ENCODE results near the gene VMO1. TPM values are rescaled to one million over a fixed set of nuclear protein-coding genes. Genes with fewer than 3 reads are reported as not detected.
A peak's percentile ranks its signal among the peaks of the same experiment; 100 is the strongest.

The VMO1 gene
- total and polyA plus RNA-seq, 9 of the 15 experiments (the other 6 are each of a cell fraction or from before 2014, with no cell fraction given) = 0.31 TPM; not detected in 8

DNA sequence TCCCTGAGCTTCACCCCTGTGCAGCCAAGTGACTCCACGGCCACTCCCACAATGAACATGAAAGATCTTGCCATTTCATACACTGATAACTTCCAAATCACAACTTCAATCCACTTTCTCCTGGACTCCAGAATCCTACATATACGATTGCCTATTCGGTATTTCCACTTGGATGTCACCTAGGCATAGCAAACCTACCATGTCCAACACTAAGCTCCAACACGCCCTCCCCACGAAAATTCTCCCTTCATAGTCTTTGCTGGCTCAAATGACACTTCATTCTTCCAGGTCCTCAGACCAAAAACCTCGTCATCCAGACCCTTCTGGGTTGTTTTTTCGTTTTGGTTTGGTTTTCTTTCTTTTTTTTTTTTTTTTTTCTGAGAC is 4.5 kb upstream of the VMO1 start:
- in situ Hi-C loops (cut with MboI) = no loop called here
- ChIA-PET CTCF (ENCODE audit: low intra/inter-chr PET ratio) (interaction anchor here (0.7 to 2.9 kb wide), 2 partner anchors 59 to 81 kb away, joined by 4 to 13 read pairs; partner anchors contain the start of genes ARRB2 and MED11), POLR2A (interaction anchor here (0.9 to 1.5 kb wide), 4 partner anchors 8 to 81 kb away, joined by 3 to 7 read pairs (median 4); partner anchors contain the start of gene ARRB2)
- H3K9me3 ChIP-seq (replicated peaks; ENCODE audit: control insufficient read depth, insufficient read depth, low read depth, low read length) = no peaks in the 10 kb centered on the region
- no peak for DNase-seq (ENCODE audit: extremely low read depth in 1 of 4, low spot score in 3 of 4)
- peak overlapping the region; percentile 86 for H3K4me2 ChIP-seq (ENCODE audit: insufficient read depth, low read length)
- no peak for ATAC-seq
- H3K36me3 ChIP-seq (ENCODE audit: control insufficient read depth, insufficient read depth, low read length) = no peaks in the 10 kb centered on the region
- peak overlapping the region; percentile 94 for H2AFZ ChIP-seq (ENCODE audit: low read depth, low read length)
- H3K27ac ChIP-seq (ENCODE audit: extremely low read depth, low read depth, low read length) = peak overlapping the region; percentile 82; the same call in 2 of the 3 replicates
- no peaks in the 10 kb centered on the region for H3K9me1 ChIP-seq (ENCODE audit: control insufficient read depth, insufficient read depth, low read length)
- no peak for FAIRE-seq
- H3K79me2 ChIP-seq (ENCODE audit: control insufficient read depth, insufficient read depth, low read length) = peaks cover 6% of the 10 kb centered on the region; the same call in 2 of the 3 replicates
- no peak for TF ChIP-seq ZNF24 (IDR thresholded peaks at IDR 0.05)
- 0 out of 2 replicates have a peak, but pooled peaks have one; percentile 25 for TF ChIP-seq ZKSCAN8 (CRISPR knock-in tag; IDR thresholded peaks at IDR 0.05)
- peak overlapping the region; percentile 69 to 93 for H3K9ac ChIP-seq (ENCODE audit: insufficient read depth in 1 of 2, low read depth in 2 of 2, low read length in 2 of 2)
- intact Hi-C loops (cut with micrococcal nuclease) = loop anchor here (2.0 kb wide), 1 partner anchor 80 kb away; the partner anchor contains the start of gene ARRB2
- peaks cover under 1 to 5% of the 10 kb centered on the region in 2 experiments; a peak in 3 of 5 replicates for H3K27me3 ChIP-seq (ENCODE audit: control insufficient read depth in 2 of 2, insufficient read depth in 2 of 2, low read length in 2 of 2)
- H3K4me1 ChIP-seq (replicated peaks in 1 of 2; ENCODE audit: control insufficient read depth in 2 of 2, insufficient read depth in 2 of 2, low read length in 2 of 2) = peaks cover 0 to 25% of the 10 kb centered on the region in 2 experiments; a peak in 2 of 5 replicates
- H4K20me1 ChIP-seq (replicated peaks; ENCODE audit: control insufficient read depth, insufficient read depth, low read length) = no peaks in the 10 kb centered on the region
- peak overlapping the region; percentile 60 for H3K4me3 ChIP-seq
- 42% methylated on average over 4 of the region's 7 CpGs for WGBS (ENCODE audit: insufficient coverage, low coverage, missing lambda C conversion rate)
- no TSS peak for BruUV-seq (replicated peaks)

DNA sequence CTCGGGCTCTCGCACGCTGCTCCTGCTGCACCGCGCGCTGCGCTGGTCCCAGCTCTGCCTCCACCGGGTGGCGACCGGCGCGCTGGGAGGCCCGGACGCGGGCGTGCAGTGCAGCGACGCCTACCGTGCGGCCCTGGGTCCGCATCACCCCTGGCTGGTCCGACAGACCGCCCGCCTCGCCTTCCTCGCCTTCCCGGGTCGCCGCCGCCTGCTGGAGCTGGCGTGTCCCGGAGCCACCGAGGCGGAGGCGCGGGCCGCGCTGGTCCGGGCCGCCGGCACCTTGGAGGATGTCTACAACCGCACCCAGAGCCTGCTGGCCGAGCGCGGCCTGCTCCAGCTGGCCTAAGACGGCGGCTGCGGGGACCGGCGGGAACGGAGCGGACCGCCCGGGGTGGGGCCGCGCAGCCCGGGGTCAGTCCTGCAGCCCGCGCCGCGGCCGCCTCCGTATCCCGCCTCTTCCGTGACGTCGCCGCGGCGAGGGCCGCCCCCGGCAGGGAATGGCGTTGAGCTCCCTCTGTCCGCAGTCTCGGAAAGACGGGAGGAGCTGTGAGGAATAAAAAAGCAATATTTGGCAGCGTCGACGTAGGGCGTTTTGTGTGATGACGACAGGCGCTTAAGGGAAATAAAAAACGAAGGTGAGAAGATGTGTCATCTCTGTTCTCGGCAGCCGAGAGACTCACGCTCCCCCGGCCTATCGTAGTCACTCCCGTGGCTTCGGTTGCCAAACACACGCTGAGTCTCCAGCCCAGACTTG is 4.0 kb upstream of the VMO1 start:
- H3K4me3 ChIP-seq = peak overlapping the region; percentile 60
- TF ChIP-seq PHF20 (IDR thresholded peaks at IDR 0.05; ENCODE audit: partially characterized antibody) (peak; percentile 53), KLF1 (tag; IDR thresholded peaks at IDR 0.05) (peak; percentile 75; the same call in 1 of the 2 replicates), ATF7 (IDR thresholded peaks at IDR 0.05) (peak; percentile 83), L3MBTL2 (IDR thresholded peaks at IDR 0.05) (peak; percentile 94), FOXP1 (CRISPR knock-in tag; IDR thresholded peaks at IDR 0.05) (peak; percentile 86; the same call in 1 of the 2 replicates), ZNF589 (CRISPR knock-in tag; IDR thresholded peaks at IDR 0.05; ENCODE audit: low read depth) (no peak), ZNF444 (CRISPR knock-in tag; IDR thresholded peaks at IDR 0.05) (no peak)
- TF ChIP-seq, protein P1, sequence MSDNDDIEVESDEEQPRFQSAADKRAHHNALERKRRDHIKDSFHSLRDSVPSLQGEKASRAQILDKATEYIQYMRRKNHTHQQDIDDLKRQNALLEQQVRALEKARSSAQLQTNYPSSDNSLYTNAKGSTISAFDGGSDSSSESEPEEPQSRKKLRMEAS (CRISPR knock-in tag; IDR thresholded peaks at IDR 0.05) = peak; percentile 90
- TF ChIP-seq, protein P2, sequence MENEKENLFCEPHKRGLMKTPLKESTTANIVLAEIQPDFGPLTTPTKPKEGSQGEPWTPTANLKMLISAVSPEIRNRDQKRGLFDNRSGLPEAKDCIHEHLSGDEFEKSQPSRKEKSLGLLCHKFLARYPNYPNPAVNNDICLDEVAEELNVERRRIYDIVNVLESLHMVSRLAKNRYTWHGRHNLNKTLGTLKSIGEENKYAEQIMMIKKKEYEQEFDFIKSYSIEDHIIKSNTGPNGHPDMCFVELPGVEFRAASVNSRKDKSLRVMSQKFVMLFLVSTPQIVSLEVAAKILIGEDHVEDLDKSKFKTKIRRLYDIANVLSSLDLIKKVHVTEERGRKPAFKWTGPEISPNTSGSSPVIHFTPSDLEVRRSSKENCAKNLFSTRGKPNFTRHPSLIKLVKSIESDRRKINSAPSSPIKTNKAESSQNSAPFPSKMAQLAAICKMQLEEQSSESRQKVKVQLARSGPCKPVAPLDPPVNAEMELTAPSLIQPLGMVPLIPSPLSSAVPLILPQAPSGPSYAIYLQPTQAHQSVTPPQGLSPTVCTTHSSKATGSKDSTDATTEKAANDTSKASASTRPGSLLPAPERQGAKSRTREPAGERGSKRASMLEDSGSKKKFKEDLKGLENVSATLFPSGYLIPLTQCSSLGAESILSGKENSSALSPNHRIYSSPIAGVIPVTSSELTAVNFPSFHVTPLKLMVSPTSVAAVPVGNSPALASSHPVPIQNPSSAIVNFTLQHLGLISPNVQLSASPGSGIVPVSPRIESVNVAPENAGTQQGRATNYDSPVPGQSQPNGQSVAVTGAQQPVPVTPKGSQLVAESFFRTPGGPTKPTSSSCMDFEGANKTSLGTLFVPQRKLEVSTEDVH (IDR thresholded peaks at IDR 0.05; ENCODE audit: low read depth, partially characterized antibody) = peak; percentile 41

More for the DNA sequence above, 4.0 kb upstream of the VMO1 start:
- no TSS peak for BruUV-seq (replicated peaks)
- peaks cover 0 to 31% of the 10 kb centered on the region in 2 experiments; a peak in 2 of 5 replicates for H3K4me1 ChIP-seq (replicated peaks in 1 of 2; ENCODE audit: control insufficient read depth in 2 of 2, insufficient read depth in 2 of 2, low read length in 2 of 2)
- H3K9ac ChIP-seq (ENCODE audit: insufficient read depth in 1 of 2, low read depth in 2 of 2, low read length in 2 of 2) = peak overlapping the region; percentile 69 to 93
- no peaks in the 10 kb centered on the region for H4K20me1 ChIP-seq (replicated peaks; ENCODE audit: control insufficient read depth, insufficient read depth, low read length)
- peak overlapping the region; percentile 86 for H3K4me2 ChIP-seq (ENCODE audit: insufficient read depth, low read length)
- intact Hi-C loops (cut with micrococcal nuclease) (loop anchor here (2.0 kb wide), 1 partner anchor 79 kb away; the partner anchor contains the start of gene ARRB2), in situ Hi-C loops (cut with MboI) (no loop called here)
- peak; percentile 85 to 91 (median 88) for DNase-seq (ENCODE audit: extremely low read depth in 1 of 4, low spot score in 3 of 4)
- H3K27me3 ChIP-seq (ENCODE audit: control insufficient read depth in 2 of 2, insufficient read depth in 2 of 2, low read length in 2 of 2) = peaks cover 3 to 11% of the 10 kb centered on the region in 2 experiments; a peak in 3 of 5 replicates
- 0% methylated on average over 15 of the region's 91 CpGs for WGBS (ENCODE audit: insufficient coverage, low coverage, missing lambda C conversion rate)
- ChIA-PET CTCF (ENCODE audit: low intra/inter-chr PET ratio) (interaction anchor here (0.6 to 2.9 kb wide), 4 partner anchors 58 to 114 kb away, joined by 3 to 13 read pairs (median 4); partner anchors contain the start of genes ARRB2 and MED11), POLR2A (interaction anchor here (0.7 to 1.5 kb wide), 6 partner anchors 9 to 683 kb away, joined by 3 to 7 read pairs (median 4); partner anchors contain the start of gene ARRB2)
- H3K79me2 ChIP-seq (ENCODE audit: control insufficient read depth, insufficient read depth, low read length) = peaks cover 6% of the 10 kb centered on the region; the same call in 2 of the 3 replicates
- H3K9me3 ChIP-seq (replicated peaks; ENCODE audit: control insufficient read depth, insufficient read depth, low read depth, low read length) = no peaks in the 10 kb centered on the region
- peak; percentile 98 for ATAC-seq
- H3K27ac ChIP-seq (ENCODE audit: extremely low read depth, low read depth, low read length) = peak overlapping the region; percentile 82
- H2AFZ ChIP-seq (ENCODE audit: low read depth, low read length) = peak overlapping the region; percentile 94
- no peaks in the 10 kb centered on the region for H3K9me1 ChIP-seq (ENCODE audit: control insufficient read depth, insufficient read depth, low read length)
- H3K36me3 ChIP-seq (ENCODE audit: control insufficient read depth, insufficient read depth, low read length) = no peaks in the 10 kb centered on the region
- FAIRE-seq = peak; percentile 73
